ENCODE measurements around the gene RPL23. TPM values are rescaled to one million over a fixed set of nuclear protein-coding genes. Genes with fewer than 3 reads are reported as not detected.

The RPL23 gene
- total RNA-seq, 1 donor from 2014 or later: 1,156 TPM

DNA sequence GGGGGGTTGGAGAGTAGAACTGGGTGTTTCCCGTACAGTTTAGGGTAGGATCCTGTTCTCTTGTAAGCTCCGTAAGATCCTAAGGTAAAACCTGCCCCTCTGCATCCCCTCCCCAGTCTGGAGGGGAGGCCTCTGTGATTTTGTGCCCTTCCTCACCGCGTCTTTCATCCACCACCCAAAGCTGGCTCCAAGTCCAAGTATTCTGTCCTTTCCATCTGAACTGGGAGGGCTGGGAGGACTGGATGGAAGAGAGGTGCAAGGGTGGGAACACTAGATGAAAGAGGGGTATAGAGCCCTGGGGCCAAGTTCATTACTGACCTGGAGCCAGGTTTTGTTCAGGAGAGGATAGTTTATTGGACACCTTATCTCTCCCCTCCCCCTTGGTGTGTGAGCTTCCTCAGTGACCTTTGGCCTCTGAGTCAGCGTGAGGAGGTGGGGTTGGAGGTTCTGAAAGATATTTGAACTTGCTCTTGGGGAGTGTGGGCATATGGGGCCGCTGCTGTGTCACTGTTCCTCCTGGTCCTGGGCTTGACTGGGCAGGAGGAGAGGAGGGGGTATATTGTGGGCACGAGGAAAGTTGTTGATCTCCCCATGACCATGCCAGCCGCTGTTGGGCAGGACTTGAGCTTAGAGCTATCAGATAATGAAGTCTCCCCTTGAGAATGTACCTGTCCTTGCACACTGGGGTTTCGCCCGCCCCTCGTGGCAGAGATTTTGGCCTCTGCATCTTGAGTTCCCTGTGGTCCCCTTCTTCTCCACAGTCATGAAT, 17.9 kb upstream of the RPL23 start:
- DNase-seq (peak; percentile 78), ATAC-seq (peak; percentile 23 to 38)
- intact Hi-C loops (cut with DNase I): no loop called here
- Histone ChIP-seq H3K4me3 (peak overlapping the region; percentile 94), H3K4me1 (peaks cover 60% of the 10 kb centered on the region), H3K27me3 (ENCODE audit: low read depth) (no peaks in the 10 kb centered on the region), H3K9me3 (no peaks in the 10 kb centered on the region), H3K36me3 (peaks cover 2% of the 10 kb centered on the region), H3K27ac (peak overlapping the region; percentile 97)
- TF ChIP-seq CTCF (IDR thresholded peaks at IDR 0.05): no peak

DNA sequence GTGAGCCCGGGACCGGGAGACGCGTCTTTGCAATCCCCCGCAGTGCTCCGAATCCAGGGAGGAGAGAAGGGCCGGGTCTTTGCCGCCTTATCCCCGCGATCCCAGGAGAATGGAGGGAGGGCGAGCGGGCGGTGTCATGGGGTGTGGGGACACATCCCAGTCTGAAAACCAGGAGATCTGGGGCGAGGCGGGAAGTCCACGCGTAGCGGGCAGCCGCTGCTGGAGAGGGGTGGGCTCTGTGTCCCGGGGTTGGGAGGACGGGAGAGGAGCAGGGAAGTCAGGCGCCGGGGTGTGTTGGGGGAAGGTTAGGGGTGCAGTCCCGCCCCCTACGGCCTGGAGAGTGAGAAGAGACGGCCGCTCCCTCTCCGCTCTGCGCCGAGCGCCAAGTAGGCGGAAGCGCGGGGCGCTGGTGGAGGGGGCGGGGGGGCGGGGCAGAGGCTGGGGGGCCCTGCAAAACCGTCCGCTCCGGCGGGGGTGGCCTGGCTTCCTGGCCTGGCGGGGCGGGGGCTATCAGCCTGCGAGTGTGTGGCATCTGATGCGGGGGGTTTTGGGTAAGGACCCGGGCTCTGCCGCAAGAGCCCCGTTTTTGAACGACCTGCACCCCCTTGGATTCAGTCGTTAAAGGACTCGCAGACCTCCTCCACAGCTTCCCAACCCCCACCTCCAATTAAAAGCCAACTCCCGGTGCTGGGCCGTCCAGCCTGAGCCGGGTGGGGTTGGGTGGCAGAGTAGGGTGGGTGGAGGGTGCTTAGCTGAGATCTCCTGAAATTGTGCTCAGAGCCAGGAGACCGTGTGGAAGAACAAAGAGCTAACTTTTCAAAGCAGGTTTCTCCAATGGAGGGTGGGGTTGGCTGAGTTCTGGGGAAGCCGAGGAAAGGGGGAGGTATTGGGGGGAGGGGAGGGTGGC, 17.0 kb upstream of the RPL23 start:
- DNase-seq (peak; percentile 87), ATAC-seq (peak; percentile 74 to 75)
- Histone ChIP-seq H3K9me3 (no peaks in the 10 kb centered on the region), H3K36me3 (no peaks in the 10 kb centered on the region), H3K4me3 (peak overlapping the region; percentile 94), H3K4me1 (peaks cover 52% of the 10 kb centered on the region), H3K27ac (peak overlapping the region; percentile 97), H3K27me3 (ENCODE audit: low read depth) (no peaks in the 10 kb centered on the region)
- TF ChIP-seq CTCF (IDR thresholded peaks at IDR 0.05): no peak
- intact Hi-C loops (cut with DNase I): no loop called here

- H3K4me1 ChIP-seq: peaks cover 44% of the 10 kb centered on the region
- peak; percentile 89 to 94 for ATAC-seq
Measured at GRCh38 chr17:38869526-38870258, 16.2 kb upstream of the RPL23 start, which contains the start of gene LASP1. TSS of gene LASP1 (plus strand) at chr17:38870058. CDS start at chr17:38870190, 132 bp downstream.

DNA sequence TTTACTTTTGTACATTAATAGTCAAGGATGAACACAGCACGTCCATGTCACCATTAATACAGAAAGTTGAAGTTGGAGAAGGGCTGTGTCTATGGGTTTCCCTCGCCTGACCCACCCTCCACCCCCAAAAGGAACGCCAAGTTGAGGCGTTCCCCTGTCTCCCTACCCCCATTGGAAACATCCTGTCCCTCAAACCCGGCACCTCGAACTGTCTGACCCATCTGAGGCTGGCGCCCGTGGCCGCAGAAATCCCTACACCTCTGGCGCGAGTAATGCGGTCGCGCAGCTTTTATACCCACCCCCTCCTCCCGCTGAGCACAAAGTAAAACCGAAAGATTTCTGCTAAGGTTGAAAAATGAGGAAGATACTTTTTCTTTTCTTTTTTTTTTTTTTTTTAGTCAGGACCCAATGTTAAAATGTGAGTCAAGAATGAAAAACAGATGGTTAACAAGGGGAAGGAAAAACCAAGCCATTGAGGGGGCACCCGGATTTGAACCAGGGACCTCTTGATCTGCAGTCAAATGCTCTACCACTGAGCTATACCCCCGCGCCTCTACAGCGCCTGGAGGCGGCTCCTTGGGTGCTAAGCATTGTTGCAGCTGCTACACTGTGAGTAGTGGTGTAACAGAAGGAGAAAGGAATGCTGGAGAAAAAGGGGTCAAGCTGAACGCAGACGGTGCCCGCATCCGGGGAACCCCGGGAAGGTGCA, 15.4 kb upstream of the RPL23 start:
- TF ChIP-seq CTCF (IDR thresholded peaks at IDR 0.05): no peak
- H3K4me3 ChIP-seq: peak overlapping the region; percentile 94
- peaks cover 36% of the 10 kb centered on the region for H3K4me1 ChIP-seq
- H3K27me3 ChIP-seq (ENCODE audit: low read depth): no peaks in the 10 kb centered on the region
- intact Hi-C loops (cut with DNase I): no loop called here
- peak; percentile 89 for DNase-seq
- no peaks in the 10 kb centered on the region for H3K9me3 ChIP-seq
- H3K36me3 ChIP-seq: no peaks in the 10 kb centered on the region
- ATAC-seq: peak; percentile 83 to 84
- peak overlapping the region; percentile 97 for H3K27ac ChIP-seq

More at GRCh38 chr17:38869526-38870258, 16.2 kb upstream of the RPL23 start, which contains the start of gene LASP1:
- H3K4me3 ChIP-seq: peak within 1 kb of the TSS; percentile 94
- TF ChIP-seq CTCF (IDR thresholded peaks at IDR 0.05): no peak
- H3K27me3 ChIP-seq (ENCODE audit: low read depth): no peaks in the 10 kb centered on the region
- H3K27ac ChIP-seq: peak within 1 kb of the TSS; percentile 97
- intact Hi-C loops (cut with DNase I): no loop called here
- H3K9me3 ChIP-seq: no peaks in the 10 kb centered on the region
- peak; percentile 92 for DNase-seq
- no peaks in the 10 kb centered on the region for H3K36me3 ChIP-seq

All from lower lobe of right lung (tissue), 2 donors.